Panc1 (cell line): ENCODE data around the gene NR2E3. TPM values are rescaled to one million over a fixed set of nuclear protein-coding genes. Genes with fewer than 3 reads are reported as not detected.
"Not testable (repeated sequence)": the region's sequence is repeated elsewhere in the genome, so short reads cannot be mapped to it uniquely, and the experiment has no call there.

Experiments used
- ATAC-seq: fragments of 200-7000 bp; cut with Tn5 transposase; 2 replicates; pipeline ENCODE4 v1.9.1; 2020; ENCODE audit warnings: mild to moderate bottlenecking, moderate library complexity
- BruUV-seq: library from RNA; stranded (reverse); fragments of 400-500 nt; replicated peaks from 2 replicates; lab custom pipeline; 2021; lab: Mats Ljungman, UMichigan
- CTCF ChIA-PET: fragments of 300-600 bp; sonication (Branson Sonifier 250); formaldehyde crosslinking; loops from one replicate; lab custom pipeline; 2022; ENCODE audit warnings: antibody characterized with exemption; lab: Charles Lee
- POLR2A ChIA-PET: fragments of 300-600 bp; sonication (Branson Sonifier 250); formaldehyde crosslinking; loops from one replicate; lab custom pipeline; 2022; ENCODE audit warnings: antibody characterized with exemption; lab: Charles Lee
- DNase-seq: peaks from one replicate; pipeline ENCODE4 v3.0.0-alpha.2; 2010; ENCODE audit warnings: low read depth, low spot score
- H3K27ac ChIP-seq: 2 replicates; pipeline ENCODE4 v1.5.1; 2011; ENCODE audit warnings: mild to moderate bottlenecking, low read length, inconsistent platforms
- H3K27me3 ChIP-seq: fragments of 200-500 bp; sonication (Bioruptor generic); 2 replicates; pipeline ENCODE4 v1.6.0; 2014; ENCODE audit warnings: low read length, inconsistent platforms; ENCODE audit not compliant: control insufficient read depth, insufficient read depth
- H3K36me3 ChIP-seq: fragments of 200-500 bp; sonication (Bioruptor generic); 2 replicates; pipeline ENCODE4 v1.5.1; 2014; ENCODE audit warnings: inconsistent platforms, mild to moderate bottlenecking, low read length, moderate library complexity; ENCODE audit not compliant: control insufficient read depth, insufficient read depth
- H3K4me1 ChIP-seq: 2 replicates; pipeline ENCODE4 v1.5.1; 2011; ENCODE audit warnings: inconsistent platforms, mild to moderate bottlenecking, low read length, moderate library complexity; ENCODE audit not compliant: control insufficient read depth, insufficient read depth
- H3K4me3 ChIP-seq, 2 experiments: 2 replicates each; pipeline ENCODE4 v1.5.1; 2011 to 2012; ENCODE audit warnings: low read depth in 2 of 2, low read length in 2 of 2, mild to moderate bottlenecking in 2 of 2, inconsistent platforms in 1 of 2, moderate library complexity in 1 of 2
- H3K9me3 ChIP-seq: fragments of 200-500 bp; sonication (Bioruptor generic); 2 replicates; pipeline ENCODE4 v1.5.1; 2014; ENCODE audit warnings: low read depth, mild to moderate bottlenecking, inconsistent platforms, low read length, moderate library complexity; ENCODE audit not compliant: control insufficient read depth, insufficient read depth
- CTCF ChIP-seq: fragments of 450-650 bp; IDR thresholded peaks from 2 replicates; pipeline ENCODE4 v1.5.1; 2017; ENCODE audit warnings: mild to moderate bottlenecking
- POLR2AphosphoS5 ChIP-seq: IDR thresholded peaks from 2 replicates; pipeline ENCODE4 v1.6.1; 2012; ENCODE audit warnings: mild to moderate bottlenecking, low read depth, low read length, moderate library complexity
- REST ChIP-seq, 2 experiments: IDR thresholded peaks; 2 replicates each; pipeline ENCODE4 v1.6.1; 2011 to 2012; ENCODE audit warnings: low read depth in 2 of 2, control low read depth in 1 of 2, low read length in 1 of 2, mild to moderate bottlenecking in 1 of 2, moderate library complexity in 1 of 2; ENCODE audit not compliant: insufficient read depth in 1 of 2
- SIN3A ChIP-seq: IDR thresholded peaks from 2 replicates; pipeline ENCODE4 v1.6.1; 2012; ENCODE audit warnings: low read depth, mild to moderate bottlenecking, low read length, moderate library complexity, borderline replicate concordance; ENCODE audit not compliant: insufficient read depth
- TCF7L2 ChIP-seq: IDR thresholded peaks from 2 replicates; pipeline ENCODE4 v1.6.1; 2011; ENCODE audit warnings: mild to moderate bottlenecking, low read depth, low read length, inconsistent platforms
- in situ Hi-C: cut with HindIII; loops from 2 replicates; pipeline ENCODE4 v1.10.0; 2016; ENCODE audit warnings: low sequenced_read_pairs, low pct_unique_long_range_greater_than_20kb
- intact Hi-C: fragments of 100-400 bp; cut with micrococcal nuclease; formaldehyde crosslinking; loops from one replicate; pipeline ENCODE4 v1.10.0; 2022; ENCODE audit not compliant: unreplicated experiment
- total RNA-seq: library from RNA; stranded (reverse); gene quantifications from one replicate; pipeline ENCODE4 v1.2.1, GENCODE V29; 2021; ENCODE audit not compliant: unreplicated experiment

Gene NR2E3
- total RNA-seq, 1 experiment from 2014 or later = 0.98 TPM

- in situ Hi-C loops = no loop called here
Observed at GRCh38 chr15:71844916-71845315, 34.6 kb downstream of the NR2E3 start.

GRCh38 chr15:71853543-71853942, 43.2 kb downstream of the NR2E3 start:
- Histone ChIP-seq H3K4me1 (no peaks in the 10 kb centered on the region), H3K4me3 (no peak overlapping the region), H3K27me3 (no peaks in the 10 kb centered on the region), H3K36me3 (peaks cover 10% of the 10 kb centered on the region; the same call in 1 of the 2 replicates), H3K27ac (no peak overlapping the region), H3K9me3 (no peaks in the 10 kb centered on the region)
- in situ Hi-C loops = no loop called here
- ATAC-seq (no peak), DNase-seq (no peak)
- ChIA-PET POLR2A (no interaction called here), CTCF (no interaction called here)
- BruUV-seq = no TSS peak
- TF ChIP-seq CTCF = no peak
- no peak for TF ChIP-seq SIN3A
- TF ChIP-seq POLR2AphosphoS5 = no peak
- TF ChIP-seq TCF7L2 = no peak
- intact Hi-C loops = no loop called here

More at GRCh38 chr15:71844916-71845315, 34.6 kb downstream of the NR2E3 start:
- BruUV-seq = no TSS peak
- no peaks in the 10 kb centered on the region for H3K27me3 ChIP-seq
- H3K4me3 ChIP-seq = no peak overlapping the region
- no peak overlapping the region for H3K27ac ChIP-seq
- H3K4me1 ChIP-seq = no peaks in the 10 kb centered on the region
- DNase-seq (no peak), ATAC-seq (no peak)
- no peaks in the 10 kb centered on the region for H3K9me3 ChIP-seq
- CTCF ChIA-PET = no interaction called here
- no peak for TF ChIP-seq SIN3A
- TF ChIP-seq CTCF = no peak
- no peak for TF ChIP-seq POLR2AphosphoS5
- TF ChIP-seq REST (IDR thresholded peaks at IDR 0.05; ENCODE audit: insufficient read depth in 1 of 2, low read depth in 2 of 2, low read length in 1 of 2) = no peak
- TF ChIP-seq TCF7L2 = no peak
- intact Hi-C loops = no loop called here
- POLR2A ChIA-PET = no interaction called here
- H3K36me3 ChIP-seq = peaks cover 12% of the 10 kb centered on the region

- CTCF ChIA-PET, H3K4me3 ChIP-seq, ATAC-seq, intact Hi-C loops, BruUV-seq, H3K27me3 ChIP-seq, in situ Hi-C loops, H3K36me3 ChIP-seq, DNase-seq, H3K9me3 ChIP-seq, POLR2A ChIA-PET, H3K4me1 ChIP-seq, H3K27ac ChIP-seq: not testable (repeated sequence)
Observed at GRCh38 chr15:71858232-71858631, 47.9 kb downstream of the NR2E3 start.
